Lower lobe of right lung (tissue), 2 donors: ENCODE results near the gene ZNF24. TPM values are rescaled to one million over a fixed set of nuclear protein-coding genes. Genes with fewer than 3 reads are reported as not detected.
A peak's percentile ranks its signal among the peaks of the same experiment; 100 is the strongest.

ENCODE experiments used
- ATAC-seq, 2 donors: fragments of 200-7000 bp; cut with Tn5 transposase; one replicate each; pipeline ENCODE4 v1.9.1; 2020 to 2022; ENCODE audit warnings: mild to moderate bottlenecking in 2 of 2, moderate library complexity in 2 of 2
- DNase-seq: peaks from one replicate; pipeline ENCODE4 v3.0.0-alpha.2; 2020
- H3K27ac ChIP-seq: fragments of 200-600 bp; one replicate; pipeline ENCODE4 v1.8.0; 2022
- H3K27me3 ChIP-seq: fragments of 200-600 bp; one replicate; pipeline ENCODE4 v1.8.0; 2022; ENCODE audit warnings: low read depth
- H3K36me3 ChIP-seq: fragments of 200-600 bp; one replicate; pipeline ENCODE4 v1.8.0; 2022; ENCODE audit warnings: mild to moderate bottlenecking
- H3K4me1 ChIP-seq: fragments of 200-600 bp; one replicate; pipeline ENCODE4 v1.8.0; 2022
- H3K4me3 ChIP-seq: fragments of 200-600 bp; one replicate; pipeline ENCODE4 v1.8.0; 2022; ENCODE audit warnings: mild to moderate bottlenecking
- H3K9me3 ChIP-seq: fragments of 200-600 bp; one replicate; pipeline ENCODE4 v1.8.0; 2022
- intact Hi-C: fragments of 100-400 bp; cut with DNase I; formaldehyde crosslinking; loops from one replicate; pipeline ENCODE4 v1.11.0; 2022
- total RNA-seq: library from RNA; stranded (reverse); fragmentation: NEBNext Ultra II Directional; extraction: Animal tissue kit (Norgen Biotek cat#: 25700); gene quantifications from one replicate; pipeline ENCODE4 v1.2.1, GENCODE V29; 2021
- TF ChIP-seq, protein P1 (sequence below): fragments of 200-600 bp; IDR thresholded peaks from one replicate; pipeline ENCODE4 v1.8.0; 2022; ENCODE audit warnings: antibody characterized with exemption, mild to moderate bottlenecking
- donor health status: DM: no; HTN: yes; CAD: no; lungs with severe emphysema.

ZNF24 gene
- total RNA-seq, 1 donor from 2014 or later, result 51.8 TPM

DNA sequence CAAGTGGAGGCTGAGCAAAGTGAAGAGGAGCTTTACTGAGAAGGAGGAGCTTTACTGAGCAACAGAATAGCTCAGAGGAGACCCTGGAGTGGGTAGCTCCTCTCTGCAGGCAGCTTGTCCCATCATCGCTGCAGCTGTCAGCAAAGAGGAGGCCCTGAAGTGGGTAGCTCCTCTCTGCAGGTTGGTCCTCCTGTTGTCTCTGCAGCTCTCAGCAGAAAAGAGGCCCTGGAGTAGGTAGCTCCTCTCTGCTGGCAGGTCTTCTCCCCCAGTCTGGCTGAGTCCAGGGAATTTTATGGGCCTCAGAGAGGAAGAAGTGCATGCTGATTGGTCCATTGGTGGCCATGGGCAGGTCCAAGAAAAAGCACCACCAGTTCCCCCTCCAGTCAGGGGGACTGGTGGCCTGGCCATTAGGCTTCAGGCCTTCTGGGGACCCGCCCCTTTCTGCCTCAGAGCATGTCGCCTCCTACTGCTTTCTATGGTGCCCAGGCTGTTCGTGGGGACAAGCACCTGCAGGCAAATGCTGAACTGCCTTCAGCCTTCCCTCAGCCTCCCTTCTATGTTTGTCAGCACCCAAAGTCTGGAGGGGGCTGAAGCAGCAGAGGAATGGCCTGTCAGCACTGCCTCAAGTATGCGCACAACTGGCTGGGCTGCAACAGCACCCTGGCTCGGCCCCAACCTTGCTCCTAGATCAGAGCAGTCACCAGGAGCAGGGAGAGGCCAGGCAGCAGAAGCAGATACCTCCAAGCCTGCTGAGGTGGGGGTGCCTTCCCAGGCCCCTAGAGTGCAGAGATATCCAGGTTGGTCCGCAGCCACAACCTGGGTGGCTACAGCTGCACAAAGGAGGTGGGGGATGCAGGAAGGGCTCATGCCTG, 60.1 kb downstream of the ZNF24 start:
- TF ChIP-seq, protein P1, sequence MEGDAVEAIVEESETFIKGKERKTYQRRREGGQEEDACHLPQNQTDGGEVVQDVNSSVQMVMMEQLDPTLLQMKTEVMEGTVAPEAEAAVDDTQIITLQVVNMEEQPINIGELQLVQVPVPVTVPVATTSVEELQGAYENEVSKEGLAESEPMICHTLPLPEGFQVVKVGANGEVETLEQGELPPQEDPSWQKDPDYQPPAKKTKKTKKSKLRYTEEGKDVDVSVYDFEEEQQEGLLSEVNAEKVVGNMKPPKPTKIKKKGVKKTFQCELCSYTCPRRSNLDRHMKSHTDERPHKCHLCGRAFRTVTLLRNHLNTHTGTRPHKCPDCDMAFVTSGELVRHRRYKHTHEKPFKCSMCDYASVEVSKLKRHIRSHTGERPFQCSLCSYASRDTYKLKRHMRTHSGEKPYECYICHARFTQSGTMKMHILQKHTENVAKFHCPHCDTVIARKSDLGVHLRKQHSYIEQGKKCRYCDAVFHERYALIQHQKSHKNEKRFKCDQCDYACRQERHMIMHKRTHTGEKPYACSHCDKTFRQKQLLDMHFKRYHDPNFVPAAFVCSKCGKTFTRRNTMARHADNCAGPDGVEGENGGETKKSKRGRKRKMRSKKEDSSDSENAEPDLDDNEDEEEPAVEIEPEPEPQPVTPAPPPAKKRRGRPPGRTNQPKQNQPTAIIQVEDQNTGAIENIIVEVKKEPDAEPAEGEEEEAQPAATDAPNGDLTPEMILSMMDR, result no peak
- H3K9me3 ChIP-seq, result peaks cover 7% of the 10 kb centered on the region
- no peak for DNase-seq
- peaks cover 6% of the 10 kb centered on the region for H3K36me3 ChIP-seq
- H3K27me3 ChIP-seq, result no peaks in the 10 kb centered on the region
- ATAC-seq, result peak in 1 of 2 donors; percentile 17
- H3K27ac ChIP-seq, result no peak overlapping the region
- no peak overlapping the region for H3K4me3 ChIP-seq
- peaks cover 3% of the 10 kb centered on the region for H3K4me1 ChIP-seq
- intact Hi-C loops, result no loop called here

- ATAC-seq (no peak), DNase-seq (no peak)
- intact Hi-C loops, result no loop called here
- H3K36me3 ChIP-seq, result peaks cover 6% of the 10 kb centered on the region
- no peak overlapping the region for H3K4me3 ChIP-seq
- H3K4me1 ChIP-seq, result no peaks in the 10 kb centered on the region
- no peak overlapping the region for H3K27ac ChIP-seq
- TF ChIP-seq, protein P1, result no peak
- no peaks in the 10 kb centered on the region for H3K27me3 ChIP-seq
- peaks cover 7% of the 10 kb centered on the region for H3K9me3 ChIP-seq
Measured at GRCh38 chr18:35282353-35282752, 61.9 kb downstream of the ZNF24 start.

Other genes with a start within 250 kb of the ZNF24 start
- gene ZNF397, start 103.4 kb downstream of the ZNF24 start, total RNA-seq, result 33.1 TPM
- 18.8 TPM for gene ZSCAN30, start 54.2 kb downstream of the ZNF24 start, total RNA-seq
- gene ZNF396, start 32.9 kb upstream of the ZNF24 start, total RNA-seq, result 4.4 TPM
- 25.8 TPM for gene INO80C, start 153.5 kb upstream of the ZNF24 start, total RNA-seq
- gene GALNT1, start 237.3 kb upstream of the ZNF24 start, total RNA-seq, result 57.2 TPM